Cardiac muscle cell (in vitro differentiated cells and primary cell): ENCODE measurements around the gene C5orf52. TPM values are rescaled to one million over a fixed set of nuclear protein-coding genes. Genes with fewer than 3 reads are reported as not detected.
"Not testable (repeated sequence)": the region's sequence is repeated elsewhere in the genome, so short reads cannot be mapped to it uniquely, and the experiment has no call there.

Source experiments
- DNase-seq, 2 donors: peaks; one replicate each; pipeline versions ENCODE4 v3.0.0 to v3.0.0-alpha.2; 2010 to 2017; ENCODE audit warnings: low read depth in 1 of 2, low spot score in 1 of 2
- H3K27ac ChIP-seq: fragments of 200-600 bp; sonication (generic); 2 replicates; pipeline ENCODE4 v1.5.1; 2016
- H3K27me3 ChIP-seq: fragments of 200-600 bp; sonication (generic); 2 replicates; pipeline ENCODE4 v1.6.0; 2016; ENCODE audit warnings: control low read depth
- H3K36me3 ChIP-seq: fragments of 200-600 bp; sonication (generic); 2 replicates; pipeline ENCODE4 v1.5.1; 2016; ENCODE audit warnings: control low read depth
- H3K4me1 ChIP-seq: fragments of 200-600 bp; sonication (generic); 2 replicates; pipeline ENCODE4 v1.8.1; 2017; ENCODE audit warnings: low read depth, mild to moderate bottlenecking, mixed run types
- H3K4me3 ChIP-seq: fragments of 200-600 bp; sonication (generic); 2 replicates; pipeline ENCODE4 v1.5.1; 2016; ENCODE audit warnings: mild to moderate bottlenecking
- H3K9me3 ChIP-seq: fragments of 200-600 bp; sonication (generic); 2 replicates; pipeline ENCODE4 v1.5.1; 2017; ENCODE audit warnings: low read depth, mild to moderate bottlenecking, control low read depth
- polyA plus RNA-seq: library from polyadenylated mRNA; unstranded; fragments of >200 nt; fragmentation: Nextera tagmentation; extraction: Ambion mirVana; gene quantifications from 2 replicates; pipeline ENCODE4 v1.2.1, GENCODE V29; 2016
- total RNA-seq: library from RNA; depleted of rRNA; stranded (reverse); fragments of >200 nt; gene quantifications from 2 replicates; pipeline ENCODE4 v1.2.3, GENCODE V29; 2016
- TF ChIP-seq, protein P1 (sequence below): IDR thresholded peaks from 2 replicates; pipeline ENCODE4 v1.5.1; 2012; ENCODE audit warnings: low read depth, mild to moderate bottlenecking, low read length

Gene C5orf52
- total and polyA plus RNA-seq, 2 experiments from 2014 or later: not detected

DNA sequence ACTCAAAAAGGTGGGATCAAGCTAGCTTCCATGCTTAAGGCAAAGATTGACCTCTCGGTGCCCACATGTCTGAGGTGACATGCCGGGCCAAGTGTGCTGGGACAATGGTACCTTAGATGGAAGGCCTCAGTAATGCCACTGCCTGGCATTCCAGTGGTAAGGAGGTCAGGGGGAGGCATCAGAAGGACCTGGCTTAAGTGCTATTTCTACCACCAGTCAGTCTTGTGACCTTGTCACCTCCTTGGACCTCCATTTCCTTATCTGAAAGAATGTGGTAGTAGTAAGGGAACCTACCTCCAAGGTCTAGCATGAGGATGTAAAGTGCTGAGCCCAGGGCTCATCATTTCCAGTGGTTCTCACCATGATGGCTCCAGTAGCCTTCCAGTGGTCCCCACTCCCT, 8.9 kb downstream of the C5orf52 start:
- no peak overlapping the region for H3K4me3 ChIP-seq
- no peak for DNase-seq
- H3K9me3 ChIP-seq: no peaks in the 10 kb centered on the region
- no peaks in the 10 kb centered on the region for H3K4me1 ChIP-seq
- TF ChIP-seq, protein P1, sequence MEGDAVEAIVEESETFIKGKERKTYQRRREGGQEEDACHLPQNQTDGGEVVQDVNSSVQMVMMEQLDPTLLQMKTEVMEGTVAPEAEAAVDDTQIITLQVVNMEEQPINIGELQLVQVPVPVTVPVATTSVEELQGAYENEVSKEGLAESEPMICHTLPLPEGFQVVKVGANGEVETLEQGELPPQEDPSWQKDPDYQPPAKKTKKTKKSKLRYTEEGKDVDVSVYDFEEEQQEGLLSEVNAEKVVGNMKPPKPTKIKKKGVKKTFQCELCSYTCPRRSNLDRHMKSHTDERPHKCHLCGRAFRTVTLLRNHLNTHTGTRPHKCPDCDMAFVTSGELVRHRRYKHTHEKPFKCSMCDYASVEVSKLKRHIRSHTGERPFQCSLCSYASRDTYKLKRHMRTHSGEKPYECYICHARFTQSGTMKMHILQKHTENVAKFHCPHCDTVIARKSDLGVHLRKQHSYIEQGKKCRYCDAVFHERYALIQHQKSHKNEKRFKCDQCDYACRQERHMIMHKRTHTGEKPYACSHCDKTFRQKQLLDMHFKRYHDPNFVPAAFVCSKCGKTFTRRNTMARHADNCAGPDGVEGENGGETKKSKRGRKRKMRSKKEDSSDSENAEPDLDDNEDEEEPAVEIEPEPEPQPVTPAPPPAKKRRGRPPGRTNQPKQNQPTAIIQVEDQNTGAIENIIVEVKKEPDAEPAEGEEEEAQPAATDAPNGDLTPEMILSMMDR: no peak
- no peaks in the 10 kb centered on the region for H3K36me3 ChIP-seq
- H3K27ac ChIP-seq: no peak overlapping the region
- no peaks in the 10 kb centered on the region for H3K27me3 ChIP-seq

DNA sequence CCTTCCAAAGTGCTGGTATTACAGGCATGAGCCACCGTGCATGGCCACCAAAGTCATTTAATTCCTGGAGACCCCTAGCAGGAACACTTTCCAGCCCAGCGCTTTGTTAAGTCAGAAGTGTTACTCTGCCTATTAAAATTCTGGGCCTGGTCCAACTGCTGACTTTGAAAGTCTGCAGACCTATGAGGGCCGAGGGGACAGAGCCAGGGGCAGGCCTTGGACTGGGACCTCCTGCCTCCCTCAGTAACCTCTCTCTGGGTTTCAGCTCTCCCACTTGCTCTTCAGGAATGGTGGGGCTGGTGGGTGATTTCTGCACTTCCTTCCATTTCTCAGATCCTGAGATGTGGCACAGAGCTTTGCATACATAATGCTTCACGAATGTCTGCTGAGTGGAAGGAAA, 9.7 kb downstream of the C5orf52 start:
- Histone ChIP-seq H3K36me3 (no peaks in the 10 kb centered on the region), H3K27me3 (no peaks in the 10 kb centered on the region), H3K9me3 (no peaks in the 10 kb centered on the region), H3K27ac (no peak overlapping the region), H3K4me1 (no peaks in the 10 kb centered on the region), H3K4me3 (no peak overlapping the region)
- DNase-seq: no peak
- TF ChIP-seq, protein P1: no peak

DNA sequence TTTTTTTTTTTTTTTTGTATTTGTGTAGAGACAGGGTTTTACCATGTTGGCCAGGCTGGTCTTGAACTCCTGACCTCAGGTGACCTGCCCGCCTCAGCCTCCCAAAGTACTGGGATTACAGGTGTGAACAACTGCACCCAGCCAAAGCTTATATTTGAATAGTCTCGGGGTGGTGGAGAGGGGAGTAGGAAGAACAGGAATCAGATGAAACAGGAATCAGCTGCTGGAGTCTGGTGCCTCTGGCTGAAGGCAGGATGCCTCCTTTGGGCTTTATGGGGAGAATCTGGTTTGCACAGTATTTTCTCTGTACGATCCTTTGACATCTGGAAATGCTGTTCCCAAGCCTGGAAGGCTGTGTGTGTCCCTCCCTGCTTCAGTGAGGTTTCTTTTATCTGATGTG, 10.9 kb downstream of the C5orf52 start:
- TF ChIP-seq, protein P1: no peak
- Histone ChIP-seq H3K27ac (no peak overlapping the region), H3K9me3 (no peaks in the 10 kb centered on the region), H3K27me3 (no peaks in the 10 kb centered on the region), H3K36me3 (no peaks in the 10 kb centered on the region), H3K4me3 (no peak overlapping the region), H3K4me1 (no peaks in the 10 kb centered on the region)
- DNase-seq: no peak

DNA sequence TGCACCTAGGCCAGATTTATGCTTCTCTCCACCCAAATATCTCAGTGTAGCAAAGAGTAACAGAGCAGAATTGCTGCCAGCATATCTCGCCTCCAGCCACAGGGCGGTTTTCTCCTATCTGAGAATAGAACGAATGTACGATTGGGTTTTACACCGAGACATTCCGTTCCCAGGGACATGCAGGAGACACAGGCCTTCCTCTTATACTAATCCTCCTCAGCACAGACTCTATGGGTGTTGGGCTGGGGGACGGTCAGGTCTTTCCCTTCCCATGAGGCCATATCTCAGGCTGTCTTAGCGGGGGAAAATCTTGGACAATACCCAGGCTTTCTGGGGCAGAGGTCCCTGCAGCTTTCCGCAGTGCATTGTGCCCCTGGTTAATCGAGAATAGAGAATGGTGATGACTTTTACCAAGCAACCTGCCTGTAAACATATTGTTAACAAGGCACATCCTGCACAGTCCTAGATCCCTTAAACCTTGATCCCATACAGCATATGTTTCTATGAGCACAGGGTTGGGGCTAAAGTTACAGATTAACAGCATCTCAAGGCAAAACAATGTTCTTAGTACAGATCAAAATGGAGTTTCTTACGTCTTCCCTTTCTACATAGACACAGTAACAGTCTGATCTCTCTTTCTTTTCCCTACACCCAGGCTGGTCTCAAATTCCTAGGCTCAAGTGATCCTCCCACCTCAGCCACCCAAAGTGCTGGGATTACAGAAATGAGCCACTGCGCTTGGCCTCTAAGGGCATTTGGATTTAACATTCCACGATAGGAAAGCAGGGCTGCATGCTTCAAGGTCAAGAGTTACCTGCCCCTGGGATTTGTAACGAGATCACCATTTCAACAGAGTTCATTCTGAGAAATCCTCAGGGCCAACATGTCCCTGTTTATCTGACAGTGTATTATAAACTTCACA, 15.2 kb downstream of the C5orf52 start:
- H3K27ac ChIP-seq, H3K4me3 ChIP-seq, H3K27me3 ChIP-seq, H3K9me3 ChIP-seq, H3K4me1 ChIP-seq, H3K36me3 ChIP-seq: not testable (repeated sequence)
- peak in 1 of 2 donors; percentile 35 for DNase-seq

DNA sequence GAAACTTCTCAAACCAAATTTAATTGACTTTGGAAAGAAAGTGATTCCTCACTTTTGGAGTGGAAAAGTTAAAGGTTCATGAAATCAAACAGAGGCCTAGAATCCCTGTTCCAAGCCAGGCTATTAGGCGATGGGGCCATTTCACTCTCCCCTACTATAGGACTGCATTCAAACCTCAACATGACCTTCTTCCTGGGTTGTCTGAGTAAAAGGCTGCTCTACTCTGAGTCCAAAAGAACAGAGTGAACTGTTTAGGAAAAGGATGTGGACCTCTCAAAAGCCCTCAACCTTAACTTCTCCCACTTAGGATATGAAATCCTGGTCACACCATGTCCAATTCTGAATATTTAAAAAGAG, 15.8 kb downstream of the C5orf52 start:
- Histone ChIP-seq H3K36me3 (no peaks in the 10 kb centered on the region), H3K9me3 (no peaks in the 10 kb centered on the region), H3K27ac (no peak overlapping the region), H3K4me1 (no peaks in the 10 kb centered on the region), H3K4me3 (no peak overlapping the region), H3K27me3 (no peaks in the 10 kb centered on the region)
- DNase-seq: no peak
- TF ChIP-seq, protein P1: no peak

DNA sequence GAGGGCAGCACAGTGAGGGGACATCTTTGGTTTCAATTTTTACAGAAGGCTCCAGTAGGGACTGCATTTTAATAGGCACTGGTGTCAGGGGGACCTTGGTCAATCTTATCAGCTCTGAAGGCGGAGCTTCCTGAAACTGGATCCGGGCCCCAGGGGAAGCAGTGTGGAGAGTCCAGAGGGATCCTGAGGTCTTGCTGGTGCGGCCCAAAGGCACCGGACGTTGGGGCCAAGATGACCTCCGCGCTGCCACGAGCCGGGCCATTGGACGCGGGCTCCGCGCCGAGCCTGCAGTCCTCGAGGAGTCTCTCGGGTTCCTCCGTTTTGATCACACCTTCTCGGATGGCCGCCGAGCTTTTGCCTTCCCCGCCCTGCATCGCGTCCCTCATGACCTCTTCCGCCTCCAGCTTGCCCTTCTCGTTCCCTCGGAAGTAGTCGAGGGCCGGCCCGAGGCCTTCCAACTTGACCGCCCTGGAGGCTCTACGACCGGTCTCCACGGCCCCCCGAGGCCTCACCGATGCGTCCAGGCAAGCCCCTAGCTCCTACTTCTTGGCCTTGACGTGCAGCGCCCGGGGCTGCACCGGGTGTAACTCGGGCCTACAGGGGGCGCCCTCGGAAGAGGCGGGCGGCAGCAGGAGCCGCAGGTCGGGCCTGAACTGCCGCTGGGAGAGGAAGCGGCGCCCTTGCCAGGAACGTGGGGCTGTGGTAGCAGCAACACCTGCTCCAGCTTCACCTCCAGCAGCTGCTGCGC, 18.8 kb downstream of the C5orf52 start:
- Histone ChIP-seq H3K4me1 (no peaks in the 10 kb centered on the region), H3K27ac (no peak overlapping the region), H3K4me3 (no peak overlapping the region), H3K9me3 (no peaks in the 10 kb centered on the region), H3K36me3 (no peaks in the 10 kb centered on the region), H3K27me3 (no peaks in the 10 kb centered on the region)
- DNase-seq: peak in 1 of 2 donors; percentile 39
- TF ChIP-seq, protein P1: peak; percentile 45
